Subcutaneous abdominal adipose tissue (tissue), 5 donors: Measurements from ENCODE around the gene HOXB7.

Experiments used
- H3K27ac ChIP-seq: one replicate; pipeline ENCODE4 v1.7.0; 2013; ENCODE audit warnings: low read depth, mild to moderate bottlenecking, inconsistent platforms, low read length, moderate library complexity
- H3K27me3 ChIP-seq, 5 donors: one replicate each; pipeline ENCODE4 v1.7.0; 2013; ENCODE audit warnings: low read length in 5 of 5, inconsistent platforms in 1 of 5; ENCODE audit not compliant: control insufficient read depth in 5 of 5, insufficient read depth in 4 of 5
- H3K36me3 ChIP-seq, 5 donors: one replicate each; pipeline ENCODE4 v1.7.0; 2013; ENCODE audit warnings: low read length in 5 of 5; ENCODE audit not compliant: control insufficient read depth in 5 of 5, insufficient read depth in 5 of 5
- H3K4me1 ChIP-seq, 5 donors: one replicate each; pipeline ENCODE4 v1.7.0; 2013; ENCODE audit warnings: low read length in 5 of 5, mild to moderate bottlenecking in 3 of 5, moderate library complexity in 1 of 5; ENCODE audit not compliant: control insufficient read depth in 5 of 5, insufficient read depth in 5 of 5
- H3K4me3 ChIP-seq, 5 donors: one replicate each; pipeline ENCODE4 v1.7.0; 2013; ENCODE audit warnings: low read length in 5 of 5, low read depth in 1 of 5
- H3K9ac ChIP-seq, 5 donors: one replicate each; pipeline ENCODE4 v1.7.0; 2013; ENCODE audit warnings: low read length in 5 of 5, mild to moderate bottlenecking in 4 of 5, moderate library complexity in 3 of 5
- H3K9me3 ChIP-seq, 5 donors: one replicate each; pipeline ENCODE4 v1.7.0; 2013; ENCODE audit warnings: low read length in 5 of 5; ENCODE audit not compliant: control insufficient read depth in 5 of 5
- donor health status: healthy.
- donor health status: healthy.
- donor health status: healthy.
- donor health status: healthy.
- donor health status: healthy.

The HOXB7 gene

GRCh38 chr17:48615047-48615962 is 4.5 kb upstream of the HOXB7 start, which contains the start of gene HOXB8:
Gene HOXB8 (minus strand): TSS chr17:48615292. CDS start chr17:48614704, 588 bp downstream.
- Histone ChIP-seq H3K36me3 (no peaks in the 10 kb centered on the region), H3K27me3 (peaks cover 25 to 46% (median 36%) of the 10 kb centered on the region in 5 donors), H3K9ac (peak within 1 kb of the TSS in 4 of 5 donors; percentile 43 to 62 (median 52)), H3K4me1 (peaks cover 2 to 47% (median 33%) of the 10 kb centered on the region in 5 donors), H3K9me3 (no peaks in the 10 kb centered on the region), H3K4me3 (peak within 1 kb of the TSS in 4 of 5 donors; percentile 39 to 85 (median 63)), H3K27ac (peak within 1 kb of the TSS; percentile 77)

- Histone ChIP-seq H3K27me3 (peaks cover 16 to 34% (median 29%) of the 10 kb centered on the region in 5 donors), H3K9ac (peak overlapping the region in 4 of 5 donors; percentile 43 to 62 (median 52)), H3K4me3 (peak overlapping the region; percentile 22 to 85 (median 63))
These were observed 3.3 kb upstream of the HOXB7 start for GRCh38 chr17:48613862-48614694.

GRCh38 chr17:48612854-48613691 is 2.3 kb upstream of the HOXB7 start:
- Histone ChIP-seq H3K4me1 (peaks cover 0 to 56% (median 41%) of the 10 kb centered on the region in 5 donors), H3K36me3 (no peaks in the 10 kb centered on the region), H3K27ac (peak overlapping the region; percentile 77), H3K4me3 (peak overlapping the region; percentile 79 to 89 (median 86)), H3K9ac (peak overlapping the region; percentile 57 to 85 (median 73)), H3K9me3 (no peaks in the 10 kb centered on the region), H3K27me3 (peaks cover 14 to 28% (median 25%) of the 10 kb centered on the region in 5 donors)

More at GRCh38 chr17:48613862-48614694, 3.3 kb upstream of the HOXB7 start:
- Histone ChIP-seq H3K4me1 (peaks cover 2 to 57% (median 42%) of the 10 kb centered on the region in 5 donors), H3K36me3 (no peaks in the 10 kb centered on the region), H3K9me3 (no peaks in the 10 kb centered on the region), H3K27ac (peak overlapping the region; percentile 77)

- H3K4me3 ChIP-seq: peak overlapping the region; percentile 79 to 89 (median 86)
- H3K4me1 ChIP-seq: peaks cover 0 to 52% (median 39%) of the 10 kb centered on the region in 5 donors
- no peaks in the 10 kb centered on the region for H3K36me3 ChIP-seq
- no peaks in the 10 kb centered on the region for H3K9me3 ChIP-seq
- peak overlapping the region; percentile 57 to 85 (median 73) for H3K9ac ChIP-seq
- H3K27ac ChIP-seq: peak overlapping the region; percentile 77
- H3K27me3 ChIP-seq: peaks cover 8 to 22% (median 19%) of the 10 kb centered on the region in 5 donors
These were observed 1.6 kb upstream of the HOXB7 start for GRCh38 chr17:48612456-48612853.

GRCh38 chr17:48611681-48612455 is 1.1 kb upstream of the HOXB7 start:
- Histone ChIP-seq H3K36me3 (peaks cover 0 to 4% (median 0%) of the 10 kb centered on the region in 5 donors), H3K27ac (peak overlapping the region; percentile 77), H3K9me3 (no peaks in the 10 kb centered on the region), H3K27me3 (peaks cover 2 to 18% (median 16%) of the 10 kb centered on the region in 5 donors), H3K4me1 (peaks cover 0 to 52% (median 39%) of the 10 kb centered on the region in 5 donors), H3K9ac (peak overlapping the region in 4 of 5 donors; percentile 4 to 83 (median 62)), H3K4me3 (peak overlapping the region; percentile 79 to 89 (median 86))

GRCh38 chr17:48611213-48611612 is 396 bp upstream of the HOXB7 start:
- Histone ChIP-seq H3K4me1 (peaks cover 0 to 52% (median 39%) of the 10 kb centered on the region in 5 donors), H3K36me3 (peaks cover 0 to 4% (median 0%) of the 10 kb centered on the region in 5 donors), H3K9ac (peak overlapping the region; percentile 44 to 83 (median 79)), H3K4me3 (peak overlapping the region; percentile 79 to 89 (median 85)), H3K9me3 (no peaks in the 10 kb centered on the region), H3K27me3 (peaks cover 0 to 12% (median 11%) of the 10 kb centered on the region in 5 donors), H3K27ac (peak overlapping the region; percentile 70)

- no peaks in the 10 kb centered on the region for H3K9me3 ChIP-seq
- peaks cover 0 to 4% (median 0%) of the 10 kb centered on the region in 5 donors for H3K36me3 ChIP-seq
- peaks cover 0 to 4% (median 3%) of the 10 kb centered on the region in 5 donors for H3K27me3 ChIP-seq
- H3K4me1 ChIP-seq: peaks cover 0 to 60% (median 48%) of the 10 kb centered on the region in 5 donors
- H3K4me3 ChIP-seq: peak overlapping the region; percentile 72 to 89 (median 85)
- peak overlapping the region; percentile 70 for H3K27ac ChIP-seq
- H3K9ac ChIP-seq: peak overlapping the region in 4 of 5 donors; percentile 79 to 83 (median 79)
These were observed 997 bp downstream of the HOXB7 start for GRCh38 chr17:48609759-48610281.

- peaks cover 0 to 4% (median 0%) of the 10 kb centered on the region in 5 donors for H3K36me3 ChIP-seq
- peak overlapping the region in 1 of 5 donors; percentile 4 for H3K9ac ChIP-seq
- peaks cover 0 to 60% (median 49%) of the 10 kb centered on the region in 5 donors for H3K4me1 ChIP-seq
- H3K4me3 ChIP-seq: peak overlapping the region in 2 of 5 donors; percentile 72 to 79
- peaks cover 0 to under 1% (median 0%) of the 10 kb centered on the region in 5 donors for H3K27me3 ChIP-seq
- no peaks in the 10 kb centered on the region for H3K9me3 ChIP-seq
- no peak overlapping the region for H3K27ac ChIP-seq
These were observed 1.8 kb downstream of the HOXB7 start for GRCh38 chr17:48609033-48609432.
